ENCODE results near the gene MRPL36.
"Not testable (repeated sequence)": the region's sequence is repeated elsewhere in the genome, so short reads cannot be mapped to it uniquely, and the experiment has no call there.

Gene MRPL36

GRCh38 chr5:1795506-1795905 lies 4.1 kb downstream of the MRPL36 start:
- no peak for DNase-seq

GRCh38 chr5:1794901-1795290 lies 4.7 kb downstream of the MRPL36 start:
- DNase-seq, result no peak

- no peak for DNase-seq
Observed at GRCh38 chr5:1793966-1794900, 5.4 kb downstream of the MRPL36 start.

GRCh38 chr5:1793301-1793740 lies 6.3 kb downstream of the MRPL36 start:
- DNase-seq, result no peak

GRCh38 chr5:1792842-1793266 lies 6.8 kb downstream of the MRPL36 start:
- peak; percentile 42 to 48 for DNase-seq

- DNase-seq, result no peak
Observed at GRCh38 chr5:1791176-1791575, 8.5 kb downstream of the MRPL36 start.

- no peak for DNase-seq
Observed at GRCh38 chr5:1789834-1790471, 9.7 kb downstream of the MRPL36 start.

GRCh38 chr5:1789438-1789833 lies 10.2 kb downstream of the MRPL36 start:
- DNase-seq, result not testable (repeated sequence)

GRCh38 chr5:1788828-1789227 lies 10.8 kb downstream of the MRPL36 start:
- no peak for DNase-seq

GRCh38 chr5:1788200-1788599 lies 11.4 kb downstream of the MRPL36 start:
- DNase-seq, result no peak

GRCh38 chr5:1787472-1788047 lies 12.1 kb downstream of the MRPL36 start:
- no peak for DNase-seq

GRCh38 chr5:1786621-1787471 lies 12.8 kb downstream of the MRPL36 start:
- DNase-seq, result no peak

- DNase-seq, result no peak
Observed at GRCh38 chr5:1785984-1786383, 13.7 kb downstream of the MRPL36 start.

- no peak for DNase-seq
Observed at GRCh38 chr5:1785062-1785461, 14.6 kb downstream of the MRPL36 start.

GRCh38 chr5:1784197-1785050 lies 15.2 kb downstream of the MRPL36 start:
- DNase-seq, result no peak

GRCh38 chr5:1783216-1783554 lies 16.5 kb downstream of the MRPL36 start:
- DNase-seq, result no peak

GRCh38 chr5:1782385-1783215 lies 17.0 kb downstream of the MRPL36 start:
- DNase-seq, result no peak

- DNase-seq, result no peak
Observed at GRCh38 chr5:1781726-1782384, 17.8 kb downstream of the MRPL36 start.

GRCh38 chr5:1781107-1781506 lies 18.5 kb downstream of the MRPL36 start:
- DNase-seq, result no peak

GRCh38 chr5:1780614-1780930 lies 19.1 kb downstream of the MRPL36 start:
- no peak for DNase-seq
